ENCODE data around the gene UBE2J2.

UBE2J2 gene

GRCh38 chr1:1309251-1310108 is 35.8 kb upstream of the UBE2J2 start:
- DNase-seq: no peak

- no peak for DNase-seq
These were observed 35.1 kb upstream of the UBE2J2 start for GRCh38 chr1:1308756-1309250.

- DNase-seq: peak; percentile 94
These were observed 34.5 kb upstream of the UBE2J2 start, which contains the start of the genes ACAP3 and PUSL1 for GRCh38 chr1:1307923-1308755. TSS of gene ACAP3 (minus strand) at chr1:1307930. CDS start at chr1:1307815, 115 bp downstream. TSS of gene PUSL1 (plus strand) at chr1:1308597. CDS start at chr1:1308644, 47 bp downstream.

- no peak for DNase-seq
These were observed 33.7 kb upstream of the UBE2J2 start for GRCh38 chr1:1307261-1307922.

GRCh38 chr1:1306661-1307260 is 33.1 kb upstream of the UBE2J2 start:
- DNase-seq: no peak

GRCh38 chr1:1306070-1306660 is 32.5 kb upstream of the UBE2J2 start:
- DNase-seq: no peak

GRCh38 chr1:1305300-1306069 is 31.8 kb upstream of the UBE2J2 start:
- peak; percentile 71 for DNase-seq

- peak; percentile 70 for DNase-seq
These were observed 31.0 kb upstream of the UBE2J2 start for GRCh38 chr1:1304331-1305299.

GRCh38 chr1:1303736-1304135 is 30.1 kb upstream of the UBE2J2 start:
- DNase-seq: no peak

GRCh38 chr1:1302951-1303509 is 29.4 kb upstream of the UBE2J2 start:
- no peak for DNase-seq

GRCh38 chr1:1302006-1302430 is 28.4 kb upstream of the UBE2J2 start:
- no peak for DNase-seq

- no peak for DNase-seq
These were observed 26.7 kb upstream of the UBE2J2 start for GRCh38 chr1:1300352-1300739.

- DNase-seq: no peak
These were observed 26.2 kb upstream of the UBE2J2 start for GRCh38 chr1:1299686-1300351.

GRCh38 chr1:1298861-1299685 is 25.4 kb upstream of the UBE2J2 start:
- peak; percentile 71 for DNase-seq

- no peak for DNase-seq
These were observed 24.3 kb upstream of the UBE2J2 start for GRCh38 chr1:1297802-1298424.

- no peak for DNase-seq
These were observed 22.7 kb upstream of the UBE2J2 start for GRCh38 chr1:1296070-1297061.

All from right forelimb (tissue), 1 donor.